NCI-H460 (cell line): ENCODE data around the gene NDUFAF5. TPM values are rescaled to one million over a fixed set of nuclear protein-coding genes. Genes with fewer than 3 reads are reported as not detected.
A peak's percentile ranks its signal among the peaks of the same experiment; 100 is the strongest.
"Not testable (repeated sequence)": the region's sequence is repeated elsewhere in the genome, so short reads cannot be mapped to it uniquely, and the experiment has no call there.

ENCODE experiments used
- DNase-seq: peaks from one replicate; pipeline ENCODE4 v3.0.0-alpha.2; 2016; ENCODE audit warnings: low read depth; ENCODE audit errors: extremely low read depth
- polyA plus RNA-seq: library from polyadenylated mRNA; depleted of rRNA; stranded (reverse); fragments of >200 nt; gene quantifications from 2 replicates; pipeline ENCODE4 v1.2.3, GENCODE V29; 2014; cell fraction: nucleus; rRNA removed
- total RNA-seq: library from RNA; depleted of rRNA; stranded (reverse); fragments of >200 nt; shearing (Covaris generic); gene quantifications from 2 replicates; pipeline ENCODE4 v1.2.3, GENCODE V29; 2014; rRNA removed

Gene NDUFAF5, protein sequence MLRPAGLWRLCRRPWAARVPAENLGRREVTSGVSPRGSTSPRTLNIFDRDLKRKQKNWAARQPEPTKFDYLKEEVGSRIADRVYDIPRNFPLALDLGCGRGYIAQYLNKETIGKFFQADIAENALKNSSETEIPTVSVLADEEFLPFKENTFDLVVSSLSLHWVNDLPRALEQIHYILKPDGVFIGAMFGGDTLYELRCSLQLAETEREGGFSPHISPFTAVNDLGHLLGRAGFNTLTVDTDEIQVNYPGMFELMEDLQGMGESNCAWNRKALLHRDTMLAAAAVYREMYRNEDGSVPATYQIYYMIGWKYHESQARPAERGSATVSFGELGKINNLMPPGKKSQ
- total RNA-seq, result 31.9 and 37.5 TPM in 2 replicates
- polyA plus RNA-seq, result 59.4 and 60.7 TPM in 2 replicates

- peak; percentile 96 for DNase-seq
Observed at GRCh38 chr20:13784893-13785715, at the start of gene NDUFAF5, which contains the start of gene ESF1. NDUFAF5 (plus strand) TSS chr20:13785028; CDS start chr20:13785069, 41 bp downstream. ESF1 (minus strand) TSS chr20:13784919; CDS start chr20:13783140, 1,779 bp downstream.

DNA sequence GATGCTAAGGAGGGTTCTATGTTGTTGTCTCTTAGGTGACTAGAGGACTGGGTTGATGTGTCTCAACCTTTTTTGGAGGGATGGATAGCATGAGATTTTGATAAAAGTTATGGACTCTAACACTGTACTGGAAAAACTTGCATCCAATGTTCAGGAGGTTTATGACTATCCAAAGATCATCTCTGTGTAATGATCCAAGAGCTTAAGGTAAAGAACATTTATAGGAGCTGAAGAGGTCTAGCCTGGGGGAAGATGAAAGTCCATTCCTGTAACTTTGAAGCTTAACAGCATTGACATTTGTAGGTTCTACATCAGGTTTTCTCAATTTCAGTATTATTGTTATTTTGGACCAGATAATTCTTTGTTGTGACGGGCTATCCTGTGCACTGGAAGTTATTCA is 49.0 kb upstream of the NDUFAF5 start:
- no peak for DNase-seq

DNA sequence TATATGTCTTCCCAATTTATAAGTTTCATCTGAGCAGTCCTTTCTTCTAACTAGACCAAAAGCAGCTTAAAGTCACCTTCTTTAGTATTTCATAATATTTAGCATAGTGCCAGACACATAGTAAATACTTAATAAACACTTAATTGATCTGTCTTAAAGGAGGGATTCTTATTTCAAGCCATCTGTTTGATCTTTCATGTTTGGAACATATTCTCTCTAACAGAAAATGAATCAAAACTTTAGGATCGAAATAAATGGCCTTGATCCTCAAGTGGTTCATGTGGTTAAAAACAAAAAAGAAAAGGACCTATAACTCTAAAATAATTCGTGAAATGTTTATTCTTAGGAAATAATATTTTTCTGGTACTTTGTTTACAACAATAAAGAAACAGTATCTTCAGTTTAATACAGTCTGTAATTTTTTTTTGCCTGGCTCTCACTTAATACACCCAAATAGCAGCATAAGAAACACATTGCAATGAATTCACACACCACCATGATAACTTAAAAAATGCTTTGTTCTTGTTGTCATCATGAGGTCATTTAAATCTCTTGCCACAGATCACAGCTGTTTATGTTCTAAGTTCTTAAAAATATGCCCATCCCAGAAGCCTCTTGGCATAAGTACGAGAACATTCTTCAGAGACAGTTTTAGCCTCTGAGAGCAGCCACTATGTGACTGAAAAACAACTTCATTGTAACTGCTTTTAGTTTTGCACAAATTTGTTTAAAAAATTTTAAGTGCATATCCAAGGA is 48.2 kb upstream of the NDUFAF5 start:
- DNase-seq, result no peak

- not testable (repeated sequence) for DNase-seq
Observed at GRCh38 chr20:13738187-13738586, 46.6 kb upstream of the NDUFAF5 start.

DNA sequence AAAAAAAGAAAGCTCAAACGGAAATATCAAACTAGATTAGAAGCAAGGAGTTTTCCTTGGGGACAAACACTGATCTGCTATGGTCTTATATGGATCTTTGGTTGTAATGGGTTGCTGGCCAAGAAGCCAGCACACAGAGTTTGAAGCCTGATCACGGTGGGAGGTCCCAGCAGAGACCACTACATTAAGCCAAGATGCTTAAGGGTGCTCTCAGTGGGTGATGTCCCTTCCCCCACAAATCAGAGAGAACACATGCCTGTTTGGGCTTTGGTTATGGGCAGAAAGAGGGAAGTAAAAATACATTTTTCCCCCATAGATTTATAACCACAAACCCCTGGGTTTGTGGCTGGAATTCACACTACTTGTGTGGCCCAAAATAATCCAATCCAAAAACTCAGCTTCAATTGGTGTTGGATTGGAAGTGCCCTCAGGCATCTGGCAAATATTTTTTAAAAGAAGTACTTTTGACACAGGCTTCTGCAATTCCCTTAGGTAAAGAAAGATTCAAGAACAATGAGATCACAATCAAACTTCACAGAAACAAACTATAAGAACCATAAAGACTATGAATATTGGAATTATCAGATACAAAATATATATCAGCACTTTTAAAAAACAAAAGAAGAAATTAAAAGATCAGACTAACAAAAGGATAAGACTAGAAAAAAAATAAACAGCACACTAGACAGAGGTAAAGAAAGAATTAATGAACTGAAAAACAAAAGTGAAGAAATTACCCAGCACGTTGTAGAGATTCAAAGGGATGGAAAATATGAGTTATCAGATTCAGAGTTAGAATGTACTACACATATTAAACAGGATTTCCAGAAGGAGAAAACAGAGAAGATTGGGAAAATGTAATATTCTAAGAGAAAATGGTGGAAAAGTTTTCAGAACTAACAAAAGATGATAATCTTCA is 44.8 kb upstream of the NDUFAF5 start:
- no peak for DNase-seq

GRCh38 chr20:13741879-13742278 is 42.9 kb upstream of the NDUFAF5 start:
- no peak for DNase-seq

DNA sequence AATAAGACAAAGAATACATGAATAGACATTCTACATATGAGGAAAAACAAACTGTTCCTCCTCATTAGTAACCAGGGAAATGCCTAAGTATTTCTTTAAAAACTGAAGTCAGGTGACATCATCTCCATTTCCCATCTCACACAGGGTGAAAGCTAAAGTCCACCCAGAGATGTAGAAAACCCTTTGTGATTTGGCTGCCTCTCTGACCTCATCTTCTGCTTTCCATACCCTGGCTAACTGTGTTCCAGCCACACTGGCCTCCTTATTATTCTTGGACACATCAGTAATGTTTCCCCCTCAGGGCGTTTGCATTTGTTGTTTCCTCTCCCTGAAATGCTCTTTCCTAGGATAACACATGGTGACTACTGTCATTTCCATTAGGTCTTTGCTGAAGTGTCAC is 40.5 kb upstream of the NDUFAF5 start:
- no peak for DNase-seq

GRCh38 chr20:13745784-13746183 is 39.0 kb upstream of the NDUFAF5 start:
- DNase-seq, result no peak

DNA sequence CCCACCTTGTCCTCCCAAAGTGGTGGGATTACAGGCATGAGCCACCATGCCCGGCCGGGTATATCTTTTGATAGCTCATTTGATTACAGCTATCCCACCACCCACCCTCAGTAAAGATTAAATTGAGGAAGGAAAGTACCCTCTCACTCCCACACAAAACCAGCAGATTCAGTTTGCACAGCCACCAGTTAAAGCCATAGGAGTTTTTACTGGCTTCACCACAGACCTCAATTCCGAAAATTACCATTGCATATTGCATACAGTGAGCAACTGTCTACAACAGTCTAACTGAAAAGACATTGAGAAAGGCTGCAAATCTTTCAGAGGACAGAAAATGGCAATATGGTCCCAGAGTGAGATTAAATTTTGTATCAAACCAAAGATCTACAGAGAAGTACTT is 35.0 kb upstream of the NDUFAF5 start:
- no peak for DNase-seq

- DNase-seq, result no peak
Observed at GRCh38 chr20:13753436-13754036, 31.3 kb upstream of the NDUFAF5 start.

DNA sequence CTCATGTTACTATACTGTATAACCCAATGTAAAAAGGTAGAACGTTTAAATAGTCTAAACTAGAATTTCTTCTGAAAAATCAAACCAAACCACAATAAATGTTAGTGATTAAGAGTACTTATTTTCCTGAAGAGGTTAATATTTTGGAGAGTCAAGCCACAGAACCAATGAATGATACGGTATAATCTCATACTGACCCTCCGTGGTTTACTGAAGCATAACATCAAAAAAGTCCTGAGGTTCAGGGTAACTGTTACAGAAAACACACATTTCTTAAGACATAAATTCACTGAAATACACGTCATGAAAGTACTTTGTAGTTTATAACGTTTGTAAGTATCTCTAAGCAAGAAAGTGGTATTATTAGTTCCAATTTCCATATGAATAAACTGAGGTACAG is 29.0 kb upstream of the NDUFAF5 start:
- DNase-seq, result no peak

DNA sequence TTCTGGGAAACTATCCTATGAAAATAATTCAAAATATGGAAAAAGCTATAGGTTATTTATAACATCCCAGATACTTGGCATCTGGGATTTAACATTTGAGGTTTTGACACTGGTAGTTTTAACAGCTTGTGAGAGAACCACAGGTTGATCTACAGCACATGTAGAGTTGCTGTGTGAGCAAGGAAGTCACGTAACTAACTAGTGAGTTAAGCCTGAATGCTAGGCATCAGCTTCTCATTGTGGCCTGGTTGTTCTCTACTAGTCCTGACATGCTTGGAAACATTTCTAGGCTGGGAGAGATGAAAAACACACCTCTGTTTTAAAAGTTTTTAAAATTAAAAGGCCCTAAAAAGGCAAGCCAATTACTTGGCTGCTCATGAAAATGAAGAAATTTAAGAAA is 28.3 kb upstream of the NDUFAF5 start:
- no peak for DNase-seq

DNA sequence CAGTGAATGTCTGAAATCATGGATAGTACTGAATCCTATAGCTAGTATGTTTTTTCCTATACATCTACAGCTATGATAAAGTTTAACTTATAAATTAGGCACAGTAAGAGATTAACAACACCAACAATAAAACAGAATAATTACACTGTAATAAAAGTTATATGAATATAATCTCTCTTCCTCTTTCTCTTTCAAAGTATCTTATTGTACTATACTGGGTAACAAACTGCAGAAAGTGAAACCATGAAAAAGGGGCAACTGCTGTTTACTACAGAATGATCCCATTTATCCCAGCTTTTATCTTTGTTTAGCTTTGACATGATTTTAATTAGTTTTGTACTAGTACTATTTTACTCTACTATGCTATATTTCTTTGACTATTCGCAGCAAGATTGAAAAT is 25.9 kb upstream of the NDUFAF5 start:
- DNase-seq, result no peak

DNA sequence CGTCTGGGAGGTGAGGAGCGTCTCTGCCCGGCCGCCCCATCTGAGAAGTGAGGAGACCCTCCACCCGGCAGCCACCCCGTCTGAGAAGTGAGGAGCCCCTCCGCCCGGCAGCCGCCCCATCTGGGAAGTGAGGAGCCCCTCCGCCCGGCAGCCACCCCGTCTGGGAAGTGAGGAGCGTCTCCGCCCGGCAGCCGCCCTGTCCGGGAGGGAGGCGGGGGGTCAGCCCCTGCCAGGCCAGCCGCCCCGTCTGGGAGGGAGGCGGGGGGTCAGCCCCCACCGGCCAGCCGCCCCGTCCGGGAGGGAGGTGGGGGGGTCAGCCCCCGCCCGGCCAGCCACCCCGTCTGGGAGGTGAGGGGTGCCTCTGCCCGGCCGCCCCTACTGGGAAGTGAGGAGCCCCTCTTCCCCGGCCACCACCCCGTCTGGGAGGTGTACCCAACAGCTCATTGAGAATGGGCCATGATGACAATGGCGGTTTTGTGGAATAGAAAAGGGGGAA is 24.3 kb upstream of the NDUFAF5 start:
- not testable (repeated sequence) for DNase-seq

GRCh38 chr20:13765299-13765698 is 19.5 kb upstream of the NDUFAF5 start:
- no peak for DNase-seq

DNA sequence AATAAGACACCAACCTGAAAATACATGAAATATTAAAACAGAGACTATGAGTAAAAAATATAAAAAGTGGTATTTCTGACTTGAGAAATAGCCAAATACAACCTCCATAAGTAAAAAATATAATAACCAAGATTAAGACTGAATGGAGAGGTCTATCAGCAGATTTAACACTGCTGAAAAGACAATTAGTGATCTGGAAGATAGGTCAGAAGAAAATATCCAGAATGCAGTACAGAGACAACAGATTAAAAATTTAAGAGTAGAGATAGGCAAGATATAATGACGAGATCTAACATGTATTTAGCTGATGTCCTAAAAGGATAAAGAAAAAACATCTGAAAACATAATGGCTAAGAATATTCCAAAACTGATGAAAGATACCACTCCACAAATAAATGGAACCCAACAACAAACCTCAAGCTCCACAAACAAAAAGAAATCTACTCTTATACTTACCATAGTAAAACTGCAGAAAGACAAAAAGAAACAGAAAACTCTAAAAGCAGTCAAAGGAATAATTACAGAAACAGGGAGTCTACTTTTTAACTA is 18.9 kb upstream of the NDUFAF5 start:
- no peak for DNase-seq

DNA sequence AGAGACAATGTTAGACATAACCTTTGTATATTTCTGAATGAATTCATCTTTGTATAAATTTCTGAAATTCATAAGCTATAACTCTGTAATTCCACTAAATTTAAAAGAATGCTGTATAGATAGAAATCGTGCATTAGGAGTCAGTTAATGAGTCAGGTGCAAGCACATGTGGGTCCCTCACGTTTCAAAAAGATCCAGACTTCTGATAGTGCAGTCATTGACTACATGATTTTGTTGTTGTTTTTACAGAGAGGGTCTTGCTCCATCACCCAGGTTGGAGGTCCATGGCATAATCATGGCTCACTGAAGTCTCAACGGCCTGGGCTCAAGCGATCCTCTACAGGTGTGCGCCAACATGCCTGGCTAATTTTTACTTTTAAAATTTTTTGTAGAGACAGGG is 14.7 kb upstream of the NDUFAF5 start:
- DNase-seq, result no peak

GRCh38 chr20:13771853-13772453 is 12.9 kb upstream of the NDUFAF5 start:
- DNase-seq, result no peak

DNA sequence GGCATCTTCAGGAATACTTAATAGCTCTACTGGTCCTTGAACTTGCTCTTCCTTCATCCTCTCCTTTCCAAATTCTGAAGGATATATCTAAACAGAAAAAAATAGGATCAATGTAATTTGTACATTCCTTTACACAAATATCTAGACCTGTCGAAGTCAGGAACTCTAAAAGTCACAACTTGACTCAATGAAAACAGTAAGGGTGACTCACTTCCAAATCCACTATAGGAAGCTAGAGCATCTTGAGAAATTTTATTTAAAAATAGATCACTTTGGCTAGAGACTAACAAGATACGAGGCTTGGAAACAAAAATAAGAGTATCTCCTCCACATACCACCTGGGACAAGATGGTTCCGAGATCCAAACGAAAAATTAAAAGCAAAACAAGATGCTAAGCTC is 12.3 kb upstream of the NDUFAF5 start:
- DNase-seq, result no peak
